NCI-H345 treated with DMSO at 0.1 percent for 48 hours (cell line): ENCODE results near the gene PAN3.
"Not testable (repeated sequence)": the region's sequence is repeated elsewhere in the genome, so short reads cannot be mapped to it uniquely, and the experiment has no call there.

Experiments used
- DNase-seq: peaks from one replicate; lab custom pipeline; 2025; ENCODE audit not compliant: unreplicated experiment; lab: John Stamatoyannopoulos, UW

The PAN3 gene

DNA sequence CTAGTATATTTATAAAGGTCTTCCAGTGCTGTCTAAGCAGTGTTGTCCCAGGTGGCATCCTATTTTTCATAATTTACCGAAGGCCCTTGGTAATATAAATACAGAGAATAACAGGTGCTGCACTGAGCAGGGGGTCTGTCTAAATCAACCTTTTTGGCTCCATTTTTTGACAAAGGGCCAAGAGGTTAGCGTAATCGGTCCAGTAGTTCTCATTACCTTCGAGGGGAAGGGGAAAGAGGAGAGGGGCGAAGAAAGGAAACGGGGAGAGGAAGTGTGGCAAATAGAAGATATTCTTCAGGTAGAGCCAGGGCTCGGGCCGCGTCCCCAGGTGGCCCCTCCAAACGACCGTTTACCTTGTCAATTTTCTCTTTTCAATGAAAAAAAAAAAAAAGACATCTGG is 749 bp upstream of the PAN3 start:
- no peak for DNase-seq

- DNase-seq: no peak
Measured at GRCh38 chr13:28138756-28139470, 568 bp downstream of the PAN3 start.

- no peak for DNase-seq
Measured at GRCh38 chr13:28140433-28141125, 2.2 kb downstream of the PAN3 start.

DNA sequence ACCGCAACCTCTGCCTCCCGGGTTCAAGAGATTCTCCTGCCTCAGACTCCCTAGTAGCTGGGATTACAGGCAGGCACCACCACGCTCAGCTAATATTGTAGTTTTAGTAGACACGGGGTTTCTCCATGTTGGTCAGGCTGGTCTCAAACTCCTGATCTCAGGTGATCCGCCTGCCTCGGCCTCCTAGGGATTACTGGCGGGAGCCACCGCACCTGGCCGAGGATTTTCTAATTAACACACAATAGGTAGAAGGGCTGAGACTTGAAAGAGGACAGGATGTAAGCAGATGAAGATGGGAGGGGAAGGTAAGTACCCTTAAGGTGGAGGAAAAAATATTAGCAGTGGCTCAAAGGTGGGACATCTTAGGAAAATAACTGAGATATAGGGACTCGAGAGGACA is 3.2 kb downstream of the PAN3 start:
- not testable (repeated sequence) for DNase-seq

DNA sequence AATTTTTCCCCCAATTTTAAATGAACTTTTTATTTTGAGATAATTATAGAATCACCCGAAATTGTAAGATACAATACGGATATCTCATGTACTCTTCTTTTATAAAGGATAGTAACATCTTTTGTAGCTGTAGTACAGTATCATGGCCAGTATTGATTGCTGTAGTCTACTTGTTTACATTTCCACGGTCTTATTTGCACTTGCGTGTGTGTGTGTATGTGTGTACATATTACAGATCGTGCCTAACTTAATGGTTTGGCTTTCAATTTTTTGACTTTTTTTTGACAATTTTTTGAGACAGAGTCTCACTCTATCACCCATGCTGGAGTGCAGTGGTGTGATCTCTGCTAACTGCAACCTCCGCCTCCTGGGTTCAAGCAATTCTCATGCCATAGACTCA is 6.7 kb downstream of the PAN3 start:
- DNase-seq: no peak

- no peak for DNase-seq
Measured at GRCh38 chr13:28147495-28147894, 9.2 kb downstream of the PAN3 start.

DNA sequence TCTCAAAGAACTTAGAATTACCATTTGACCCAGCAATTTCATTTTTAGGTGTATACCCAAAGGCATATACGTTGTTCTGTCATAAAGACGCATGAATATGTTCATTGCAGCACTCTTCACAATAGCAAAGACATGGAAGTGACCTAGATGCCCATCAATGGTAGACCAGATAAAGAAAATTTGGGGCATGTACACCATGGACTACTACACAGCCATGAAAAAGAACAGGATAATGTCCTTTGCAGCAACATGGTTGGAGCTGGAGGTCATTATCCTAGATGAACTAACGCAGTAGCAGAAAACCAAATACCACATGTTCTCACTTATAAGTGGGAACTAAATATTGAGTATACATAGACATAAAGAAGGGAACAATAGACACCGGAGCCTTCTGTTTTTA is 20.7 kb downstream of the PAN3 start:
- DNase-seq: no peak

DNA sequence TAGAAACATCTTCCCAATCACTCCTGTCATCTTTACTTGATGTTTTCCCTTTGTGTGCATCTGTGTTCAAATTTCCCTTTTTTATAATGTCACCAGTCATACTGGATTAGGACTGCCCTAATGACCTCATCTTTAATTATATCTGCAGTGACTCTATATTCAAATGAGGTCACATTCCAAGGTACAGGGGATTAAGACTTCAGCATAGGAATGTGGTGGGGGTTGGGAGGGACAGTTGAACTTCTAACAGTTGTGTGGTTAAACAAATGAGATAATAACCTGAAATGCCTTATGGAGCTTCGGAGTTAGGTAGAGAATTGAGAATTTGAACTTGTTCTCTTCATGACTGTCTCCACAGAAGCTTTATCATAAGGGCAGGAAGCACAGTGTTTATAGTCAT is 23.0 kb downstream of the PAN3 start:
- DNase-seq: no peak

- DNase-seq: no peak
Measured at GRCh38 chr13:28163587-28163986, 25.2 kb downstream of the PAN3 start.

DNA sequence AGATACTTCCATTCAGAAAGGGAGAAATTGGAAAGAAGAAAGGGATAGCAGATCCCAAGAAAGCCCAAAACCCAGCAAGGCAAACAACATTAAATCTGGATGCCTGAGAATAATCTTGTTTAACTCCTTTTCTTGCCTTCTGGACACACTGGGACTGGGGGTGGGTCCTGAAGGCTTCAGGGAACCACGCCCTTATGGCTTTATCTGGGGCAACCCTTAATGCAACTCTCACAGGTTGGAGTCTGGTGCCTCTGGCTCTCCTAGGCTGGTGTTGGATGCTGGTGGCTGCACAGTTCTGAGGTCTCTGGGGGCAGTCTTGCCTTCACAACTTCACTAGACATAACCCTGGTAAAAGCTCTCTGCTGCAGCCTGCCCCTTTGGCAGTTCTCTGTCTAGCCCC is 27.9 kb downstream of the PAN3 start:
- no peak for DNase-seq

- DNase-seq: no peak
Measured at GRCh38 chr13:28171266-28171665, 32.9 kb downstream of the PAN3 start.

GRCh38 chr13:28172947-28173346 is 34.6 kb downstream of the PAN3 start:
- no peak for DNase-seq

- DNase-seq: no peak
Measured at GRCh38 chr13:28173793-28174192, 35.4 kb downstream of the PAN3 start.

GRCh38 chr13:28177327-28177726 is 39.0 kb downstream of the PAN3 start:
- no peak for DNase-seq

GRCh38 chr13:28177877-28178276 is 39.5 kb downstream of the PAN3 start:
- DNase-seq: no peak

GRCh38 chr13:28179974-28180373 is 41.6 kb downstream of the PAN3 start:
- no peak for DNase-seq

- DNase-seq: no peak
Measured at GRCh38 chr13:28181413-28181812, 43.1 kb downstream of the PAN3 start.

DNA sequence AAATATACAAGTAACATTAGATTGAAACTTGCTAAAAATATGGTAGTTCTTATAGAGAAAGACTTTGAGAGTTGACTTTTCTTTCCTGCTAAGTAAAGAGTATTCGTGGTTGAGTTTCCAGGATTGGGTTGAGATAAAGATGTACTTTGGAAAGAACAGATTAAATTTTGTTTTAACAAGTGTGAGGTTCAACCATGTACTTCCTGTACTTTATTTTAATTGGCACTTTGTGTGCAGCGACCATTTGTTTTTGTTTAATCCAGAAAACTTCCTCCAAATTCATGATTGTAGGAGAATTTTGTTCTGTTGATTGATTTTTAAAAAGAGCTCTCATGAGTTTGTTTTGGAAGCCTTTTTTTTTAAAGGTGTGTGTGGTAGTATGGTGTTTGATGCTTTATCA is 46.9 kb downstream of the PAN3 start:
- DNase-seq: no peak

DNA sequence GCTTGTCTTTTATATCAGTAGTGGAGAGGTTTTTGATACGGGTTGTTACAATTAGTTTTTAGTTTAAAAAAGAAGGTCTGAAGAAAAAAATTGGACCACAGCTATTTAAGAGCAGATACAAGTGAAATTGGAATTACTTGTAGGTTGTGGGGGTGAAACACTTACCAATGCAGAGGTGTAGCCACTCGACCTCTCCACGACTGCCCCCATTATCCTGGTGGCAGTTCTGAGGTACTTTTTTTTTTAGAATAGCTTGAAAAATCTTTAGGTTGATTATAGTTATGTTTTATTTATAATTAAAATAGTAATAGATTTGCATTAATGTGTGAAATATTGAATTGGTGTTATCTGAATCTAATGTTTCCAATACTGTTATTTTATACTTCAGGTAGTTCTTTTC is 60.7 kb downstream of the PAN3 start:
- no peak for DNase-seq

GRCh38 chr13:28204043-28204442 is 65.7 kb downstream of the PAN3 start:
- DNase-seq: no peak

DNA sequence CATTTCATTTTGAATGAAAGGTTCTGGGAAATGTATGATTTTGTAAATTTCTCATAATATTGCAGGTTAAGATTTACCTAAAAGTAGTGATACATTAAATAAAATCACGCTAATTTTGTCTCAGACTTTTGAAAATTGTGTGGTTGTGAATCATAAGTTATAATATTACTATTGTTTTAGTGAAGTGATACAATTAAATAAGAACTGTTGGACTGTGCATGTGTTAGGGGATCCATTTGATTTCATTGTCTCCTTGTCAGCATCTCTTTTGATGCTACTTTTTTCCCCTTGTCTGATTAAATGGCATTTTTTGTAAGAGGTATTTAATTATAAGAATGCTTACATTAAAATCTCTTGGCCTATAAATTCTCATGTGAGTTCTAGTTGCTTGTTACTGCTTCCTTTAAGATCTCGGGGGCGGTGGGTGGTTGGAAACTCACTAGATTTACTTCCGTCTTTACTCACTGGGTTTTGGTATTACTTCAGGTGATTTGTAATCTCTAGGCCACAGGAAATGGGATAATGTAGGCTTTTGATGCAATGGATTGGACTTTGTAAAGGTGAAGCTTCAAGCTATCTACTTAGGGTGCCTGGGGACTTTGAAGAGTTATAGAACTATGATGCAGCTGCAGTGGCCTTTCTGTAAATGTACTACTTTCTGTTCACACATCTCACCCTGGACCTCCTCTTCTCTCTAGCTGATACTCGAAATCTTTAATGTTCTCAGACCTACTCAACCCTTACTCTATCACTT is 66.5 kb downstream of the PAN3 start:
- no peak for DNase-seq

DNA sequence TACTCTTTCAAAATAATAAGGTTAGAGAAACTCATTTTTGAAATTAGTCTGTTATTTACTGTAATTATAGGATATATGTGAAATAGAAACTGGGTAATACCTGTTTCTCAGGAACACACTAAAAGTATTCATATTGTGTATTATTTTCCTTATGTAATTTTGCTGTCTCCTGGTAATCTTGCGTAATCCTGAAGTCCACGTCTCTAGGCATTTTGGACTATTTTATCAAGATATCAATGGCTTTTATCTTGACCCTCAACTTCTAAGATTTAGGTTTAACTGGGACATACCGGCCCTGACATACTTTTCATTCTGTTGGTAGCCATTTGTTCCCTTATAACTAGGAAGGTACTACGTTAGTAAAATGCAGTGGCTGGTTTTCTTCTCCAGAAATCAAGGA is 80.3 kb downstream of the PAN3 start:
- DNase-seq: no peak
